DND-41 (cell line): Measurements from ENCODE around the gene ARHGEF17.

ENCODE experiments used
- EZH2 ChIP-seq: IDR thresholded peaks from 3 replicates; pipeline ENCODE4 v1.6.1; 2012; ENCODE audit warnings: borderline replicate concordance, low read depth, mild to moderate bottlenecking, moderate library complexity, low read length, inconsistent platforms; ENCODE audit not compliant: severe bottlenecking
- TF ChIP-seq, protein P1 (sequence below): IDR thresholded peaks from 2 replicates; pipeline ENCODE4 v1.5.1; 2012; ENCODE audit warnings: borderline replicate concordance, low read length, moderate library complexity, mild to moderate bottlenecking; ENCODE audit not compliant: poor library complexity, severe bottlenecking; ENCODE audit errors: extremely low read depth

DNA sequence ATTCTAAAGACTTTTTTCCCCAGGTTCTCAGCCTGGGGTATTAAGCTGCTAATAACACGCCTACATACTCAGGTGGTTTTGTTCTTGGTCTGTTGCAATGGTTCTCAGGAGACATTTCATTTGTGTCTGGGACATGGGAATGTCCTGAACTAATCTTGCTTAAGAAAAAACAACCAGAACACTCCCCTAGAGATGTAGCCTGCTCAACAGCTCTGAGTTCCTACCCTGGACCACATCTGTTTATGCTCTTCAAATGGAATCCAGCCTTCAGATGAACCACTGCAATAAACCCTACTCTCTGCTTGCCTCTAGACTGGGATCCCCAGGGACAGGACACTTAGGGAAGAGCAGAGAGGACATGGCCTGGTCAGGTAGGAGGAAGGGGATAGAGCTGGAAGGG lies 98.1 kb downstream of the ARHGEF17 start:
- TF ChIP-seq, protein P1, sequence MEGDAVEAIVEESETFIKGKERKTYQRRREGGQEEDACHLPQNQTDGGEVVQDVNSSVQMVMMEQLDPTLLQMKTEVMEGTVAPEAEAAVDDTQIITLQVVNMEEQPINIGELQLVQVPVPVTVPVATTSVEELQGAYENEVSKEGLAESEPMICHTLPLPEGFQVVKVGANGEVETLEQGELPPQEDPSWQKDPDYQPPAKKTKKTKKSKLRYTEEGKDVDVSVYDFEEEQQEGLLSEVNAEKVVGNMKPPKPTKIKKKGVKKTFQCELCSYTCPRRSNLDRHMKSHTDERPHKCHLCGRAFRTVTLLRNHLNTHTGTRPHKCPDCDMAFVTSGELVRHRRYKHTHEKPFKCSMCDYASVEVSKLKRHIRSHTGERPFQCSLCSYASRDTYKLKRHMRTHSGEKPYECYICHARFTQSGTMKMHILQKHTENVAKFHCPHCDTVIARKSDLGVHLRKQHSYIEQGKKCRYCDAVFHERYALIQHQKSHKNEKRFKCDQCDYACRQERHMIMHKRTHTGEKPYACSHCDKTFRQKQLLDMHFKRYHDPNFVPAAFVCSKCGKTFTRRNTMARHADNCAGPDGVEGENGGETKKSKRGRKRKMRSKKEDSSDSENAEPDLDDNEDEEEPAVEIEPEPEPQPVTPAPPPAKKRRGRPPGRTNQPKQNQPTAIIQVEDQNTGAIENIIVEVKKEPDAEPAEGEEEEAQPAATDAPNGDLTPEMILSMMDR, result no peak
- TF ChIP-seq EZH2, result no peak
